ENCODE measurements around the gene CDH26.

Gene CDH26

GRCh38 chr20:59937150-59937549 is 21.1 kb upstream of the CDH26 start:
- Histone ChIP-seq H3K4me1 (ENCODE audit: insufficient read depth, low read length) (peaks cover 23% of the 10 kb centered on the region), H3K4me2 (ENCODE audit: insufficient read depth, low read length) (no peak overlapping the region), H3K9ac (ENCODE audit: low read depth, low read length) (no peak overlapping the region), H3K4me3 (ENCODE audit: low read depth in 1 of 2, low read length in 2 of 2) (no peak overlapping the region), H2AFZ (ENCODE audit: low read depth, low read length) (no peak overlapping the region), H3K27me3 (ENCODE audit: insufficient read depth, low read length, poor library complexity) (no peaks in the 10 kb centered on the region), H4K20me1 (ENCODE audit: insufficient read depth, low read length) (no peaks in the 10 kb centered on the region), H3K36me3 (ENCODE audit: insufficient read depth, low read length) (peaks cover 1% of the 10 kb centered on the region; the same call in 1 of the 2 replicates), H3K27ac (ENCODE audit: low read length) (no peak overlapping the region), H3K79me2 (ENCODE audit: insufficient read depth, low read length) (peaks cover 19% of the 10 kb centered on the region), H3K9me3 (ENCODE audit: insufficient read depth, low read length, severe bottlenecking) (no peaks in the 10 kb centered on the region)
- no peak for TF ChIP-seq EZH2 (IDR thresholded peaks at IDR 0.05; ENCODE audit: borderline replicate concordance, low read depth, low read length, severe bottlenecking)
- TF ChIP-seq, protein P1, sequence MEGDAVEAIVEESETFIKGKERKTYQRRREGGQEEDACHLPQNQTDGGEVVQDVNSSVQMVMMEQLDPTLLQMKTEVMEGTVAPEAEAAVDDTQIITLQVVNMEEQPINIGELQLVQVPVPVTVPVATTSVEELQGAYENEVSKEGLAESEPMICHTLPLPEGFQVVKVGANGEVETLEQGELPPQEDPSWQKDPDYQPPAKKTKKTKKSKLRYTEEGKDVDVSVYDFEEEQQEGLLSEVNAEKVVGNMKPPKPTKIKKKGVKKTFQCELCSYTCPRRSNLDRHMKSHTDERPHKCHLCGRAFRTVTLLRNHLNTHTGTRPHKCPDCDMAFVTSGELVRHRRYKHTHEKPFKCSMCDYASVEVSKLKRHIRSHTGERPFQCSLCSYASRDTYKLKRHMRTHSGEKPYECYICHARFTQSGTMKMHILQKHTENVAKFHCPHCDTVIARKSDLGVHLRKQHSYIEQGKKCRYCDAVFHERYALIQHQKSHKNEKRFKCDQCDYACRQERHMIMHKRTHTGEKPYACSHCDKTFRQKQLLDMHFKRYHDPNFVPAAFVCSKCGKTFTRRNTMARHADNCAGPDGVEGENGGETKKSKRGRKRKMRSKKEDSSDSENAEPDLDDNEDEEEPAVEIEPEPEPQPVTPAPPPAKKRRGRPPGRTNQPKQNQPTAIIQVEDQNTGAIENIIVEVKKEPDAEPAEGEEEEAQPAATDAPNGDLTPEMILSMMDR (IDR thresholded peaks at IDR 0.05; ENCODE audit: borderline replicate concordance, extremely low read depth, low read length, poor library complexity, severe bottlenecking), result no peak
- DNase-seq (no peak), ATAC-seq (ENCODE audit: insufficient read depth, low read depth) (no peak)

GRCh38 chr20:59938221-59938620 is 20.0 kb upstream of the CDH26 start:
- ATAC-seq (ENCODE audit: insufficient read depth, low read depth), result no peak
- TF ChIP-seq, protein P1 (IDR thresholded peaks at IDR 0.05; ENCODE audit: borderline replicate concordance, extremely low read depth, low read length, poor library complexity, severe bottlenecking), result no peak
- TF ChIP-seq EZH2 (IDR thresholded peaks at IDR 0.05; ENCODE audit: borderline replicate concordance, low read depth, low read length, severe bottlenecking), result no peak
- DNase-seq, result no peak
- peaks cover 19% of the 10 kb centered on the region for H3K79me2 ChIP-seq (ENCODE audit: insufficient read depth, low read length)
- peaks cover 25% of the 10 kb centered on the region for H3K4me1 ChIP-seq (ENCODE audit: insufficient read depth, low read length)
- peaks cover 11% of the 10 kb centered on the region; the same call in 1 of the 2 replicates for H3K36me3 ChIP-seq (ENCODE audit: insufficient read depth, low read length)
- H3K4me3 ChIP-seq (ENCODE audit: low read depth in 1 of 2, low read length in 2 of 2), result no peak overlapping the region
- H3K9ac ChIP-seq (ENCODE audit: low read depth, low read length), result no peak overlapping the region
- no peaks in the 10 kb centered on the region for H4K20me1 ChIP-seq (ENCODE audit: insufficient read depth, low read length)
- no peaks in the 10 kb centered on the region for H3K27me3 ChIP-seq (ENCODE audit: insufficient read depth, low read length, poor library complexity)
- H2AFZ ChIP-seq (ENCODE audit: low read depth, low read length), result no peak overlapping the region
- H3K4me2 ChIP-seq (ENCODE audit: insufficient read depth, low read length), result no peak overlapping the region
- H3K9me3 ChIP-seq (ENCODE audit: insufficient read depth, low read length, severe bottlenecking), result no peaks in the 10 kb centered on the region
- H3K27ac ChIP-seq (ENCODE audit: low read length), result no peak overlapping the region

- Histone ChIP-seq H3K36me3 (ENCODE audit: insufficient read depth, low read length) (peaks cover 16% of the 10 kb centered on the region), H3K9ac (ENCODE audit: low read depth, low read length) (0 out of 2 replicates have a peak overlapping the region, but pooled peaks have one; percentile 2), H3K27me3 (ENCODE audit: insufficient read depth, low read length, poor library complexity) (no peaks in the 10 kb centered on the region), H3K9me3 (ENCODE audit: insufficient read depth, low read length, severe bottlenecking) (no peaks in the 10 kb centered on the region), H4K20me1 (ENCODE audit: insufficient read depth, low read length) (no peaks in the 10 kb centered on the region), H3K79me2 (ENCODE audit: insufficient read depth, low read length) (peaks cover 19% of the 10 kb centered on the region), H2AFZ (ENCODE audit: low read depth, low read length) (no peak overlapping the region), H3K27ac (ENCODE audit: low read length) (no peak overlapping the region), H3K4me2 (ENCODE audit: insufficient read depth, low read length) (peak overlapping the region; percentile 68; the same call in 1 of the 2 replicates), H3K4me1 (ENCODE audit: insufficient read depth, low read length) (peaks cover 25% of the 10 kb centered on the region), H3K4me3 (ENCODE audit: low read depth in 1 of 2, low read length in 2 of 2) (no peak overlapping the region)
- no peak for ATAC-seq (ENCODE audit: insufficient read depth, low read depth)
- TF ChIP-seq, protein P1 (IDR thresholded peaks at IDR 0.05; ENCODE audit: borderline replicate concordance, extremely low read depth, low read length, poor library complexity, severe bottlenecking), result no peak
- no peak for TF ChIP-seq EZH2 (IDR thresholded peaks at IDR 0.05; ENCODE audit: borderline replicate concordance, low read depth, low read length, severe bottlenecking)
- no peak for DNase-seq
These were observed 19.5 kb upstream of the CDH26 start for GRCh38 chr20:59938696-59939051.

Data from DND-41 (cell line).